DND-41 (cell line): ENCODE data around the gene AGL.
"Not testable (repeated sequence)": the region's sequence is repeated elsewhere in the genome, so short reads cannot be mapped to it uniquely, and the experiment has no call there.

Experiments
- CTCF ChIP-seq: IDR thresholded peaks from 2 replicates; pipeline ENCODE4 v1.5.1; 2012; ENCODE audit warnings: borderline replicate concordance, low read length, moderate library complexity, mild to moderate bottlenecking; ENCODE audit not compliant: poor library complexity, severe bottlenecking; ENCODE audit errors: extremely low read depth
- EZH2 ChIP-seq: IDR thresholded peaks from 3 replicates; pipeline ENCODE4 v1.6.1; 2012; ENCODE audit warnings: borderline replicate concordance, low read depth, mild to moderate bottlenecking, moderate library complexity, low read length, inconsistent platforms; ENCODE audit not compliant: severe bottlenecking

- not testable (repeated sequence) for TF ChIP-seq CTCF, EZH2
Observed at GRCh38 chr1:99857041-99857440, 6.9 kb downstream of the AGL start.
